ENCODE data around the gene SLC12A2.
A peak's percentile ranks its signal among the peaks of the same experiment; 100 is the strongest.

Gene SLC12A2

GRCh38 chr5:128212191-128212806 lies 128.7 kb downstream of the SLC12A2 start:
- no peak for TF ChIP-seq CTCF (IDR thresholded peaks at IDR 0.05; ENCODE audit: low read depth, low read length)
- DNase-seq (ENCODE audit: low read depth in 2 of 2) = no peak
- H3K4me3 ChIP-seq (replicated peaks in 1 of 2; ENCODE audit: low read depth in 2 of 2, low read length in 2 of 2) = no peak overlapping the region

DNA sequence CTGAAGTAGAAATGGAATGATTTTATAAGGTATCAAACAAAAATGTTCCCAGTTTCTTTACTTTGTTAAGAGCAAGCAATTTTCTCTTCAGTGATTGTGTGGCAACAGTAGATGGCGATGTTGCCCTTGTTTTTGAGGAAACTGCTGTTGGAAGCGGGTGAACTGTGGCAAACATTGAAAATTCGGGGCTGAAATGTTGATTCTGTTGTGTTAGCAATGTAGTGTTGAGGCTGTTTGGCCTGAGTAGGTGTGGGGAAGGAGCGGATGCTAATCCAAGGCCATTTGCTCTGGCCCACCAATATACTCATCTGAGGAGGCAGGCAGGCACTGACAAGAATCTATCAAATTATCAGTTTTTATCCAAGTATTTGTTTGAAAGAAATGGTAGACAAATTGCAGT lies 129.8 kb downstream of the SLC12A2 start:
- peak; percentile 73 for TF ChIP-seq CTCF (IDR thresholded peaks at IDR 0.05; ENCODE audit: low read depth, low read length)
- H3K4me3 ChIP-seq (replicated peaks in 1 of 2; ENCODE audit: low read depth in 2 of 2, low read length in 2 of 2) = no peak overlapping the region

DNA sequence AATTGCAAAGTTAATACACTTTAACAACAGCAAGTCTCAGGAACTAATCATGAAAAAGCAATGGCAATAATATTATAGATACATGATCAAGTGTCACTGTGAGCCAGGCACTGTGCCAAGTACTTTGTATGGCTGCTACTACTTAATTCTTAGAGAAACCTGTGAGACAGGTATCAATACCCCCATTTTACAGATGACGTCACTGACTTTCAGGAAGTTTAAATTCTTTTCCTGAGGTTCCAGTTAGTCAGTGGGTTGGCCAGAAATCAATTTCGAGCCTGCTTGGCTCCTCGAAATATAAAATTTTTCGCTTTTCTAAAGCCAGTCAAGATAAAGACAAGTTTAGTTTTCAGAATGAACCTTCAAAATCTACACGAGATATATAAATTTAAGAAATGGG lies 130.3 kb downstream of the SLC12A2 start:
- no peak for TF ChIP-seq CTCF (IDR thresholded peaks at IDR 0.05; ENCODE audit: low read depth, low read length)
- no peak overlapping the region for H3K4me3 ChIP-seq (replicated peaks in 1 of 2; ENCODE audit: low read depth in 2 of 2, low read length in 2 of 2)
- DNase-seq (ENCODE audit: low read depth in 2 of 2) = no peak

More for the DNA sequence above, 129.8 kb downstream of the SLC12A2 start:
- DNase-seq (ENCODE audit: low read depth in 2 of 2) = peak; percentile 84 to 87

DNA sequence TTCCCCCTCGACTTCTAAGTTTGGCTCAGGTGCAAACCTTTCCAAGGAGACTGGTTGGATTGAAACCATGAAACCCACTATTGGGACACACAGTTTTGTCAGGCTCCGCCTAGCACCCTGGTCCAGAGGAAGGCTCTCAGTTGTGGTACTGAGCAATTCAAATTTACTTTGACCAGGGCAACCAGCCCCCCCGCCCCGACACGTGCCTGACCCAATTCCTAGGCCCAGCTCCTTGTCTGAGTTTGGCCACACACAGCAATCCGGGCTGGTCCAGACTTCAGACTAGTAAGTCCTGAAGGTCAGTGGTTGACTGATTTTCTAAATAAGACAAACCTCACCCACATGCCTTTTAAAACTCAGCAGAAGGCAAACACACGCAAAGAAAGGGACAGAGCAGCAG lies 132.7 kb downstream of the SLC12A2 start:
- H3K4me3 ChIP-seq (replicated peaks in 1 of 2; ENCODE audit: low read depth in 2 of 2, low read length in 2 of 2) = no peak overlapping the region
- DNase-seq (ENCODE audit: low read depth in 2 of 2) = no peak
- TF ChIP-seq CTCF (IDR thresholded peaks at IDR 0.05; ENCODE audit: low read depth, low read length) = no peak

DNA sequence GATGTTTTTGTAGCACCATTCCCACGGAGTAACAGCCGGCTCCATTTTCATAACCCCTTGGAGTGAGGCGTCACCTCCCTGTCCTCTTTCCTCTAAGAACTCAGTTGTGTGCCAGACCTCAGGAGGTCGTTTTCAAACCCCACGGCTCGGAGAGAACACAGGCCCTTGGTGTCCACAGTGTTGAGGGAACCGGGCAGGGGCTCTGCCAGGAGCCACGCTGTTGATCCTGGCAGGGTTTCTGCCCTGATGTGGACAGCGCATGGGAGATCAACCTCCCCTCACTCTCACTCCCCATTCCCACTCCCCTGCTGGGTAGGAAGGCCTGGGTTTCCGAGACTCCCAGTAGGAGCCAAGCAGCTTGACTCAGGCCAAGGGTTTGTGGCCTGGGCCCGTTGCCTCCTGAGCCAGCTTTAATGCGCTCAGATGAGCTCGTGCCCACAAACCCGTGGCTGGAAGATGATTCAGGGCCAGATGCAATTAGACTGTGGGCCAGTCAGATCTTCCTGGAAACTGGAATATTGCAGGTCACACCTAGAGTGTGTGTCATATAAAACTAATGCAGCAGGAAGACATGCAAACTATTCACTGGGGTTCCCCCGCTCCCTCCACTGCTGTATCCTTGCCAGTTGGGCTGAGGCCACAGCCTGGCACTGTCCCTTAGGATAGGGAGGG lies 133.4 kb downstream of the SLC12A2 start:
- no peak for TF ChIP-seq CTCF (IDR thresholded peaks at IDR 0.05; ENCODE audit: low read depth, low read length)
- DNase-seq (ENCODE audit: low read depth in 2 of 2) = peak; percentile 56 to 64
- no peak overlapping the region for H3K4me3 ChIP-seq (replicated peaks in 1 of 2; ENCODE audit: low read depth in 2 of 2, low read length in 2 of 2)

DNA sequence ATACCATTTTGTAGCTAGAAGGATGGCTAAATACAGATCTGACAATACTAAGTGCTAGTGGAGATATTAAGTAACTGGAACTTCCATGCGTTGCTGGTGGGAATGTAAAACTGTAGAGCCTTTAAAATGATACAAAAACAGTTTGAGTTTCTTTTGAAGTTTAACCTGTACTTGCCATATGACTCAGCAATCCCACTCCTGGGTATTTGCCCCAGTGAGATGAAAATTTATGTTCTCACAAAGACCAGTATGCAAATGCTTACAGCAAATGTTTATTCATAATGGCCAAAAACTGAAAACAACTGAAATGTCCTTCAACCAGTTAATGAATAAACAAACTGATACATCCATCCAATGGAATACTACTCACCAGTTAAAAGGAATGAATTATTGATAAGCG lies 137.3 kb downstream of the SLC12A2 start:
- no peak for TF ChIP-seq CTCF (IDR thresholded peaks at IDR 0.05; ENCODE audit: low read depth, low read length)
- no peak for DNase-seq (ENCODE audit: low read depth in 2 of 2)

More for the DNA sequence above, 137.3 kb downstream of the SLC12A2 start:
- no peak overlapping the region for H3K4me3 ChIP-seq (replicated peaks in 1 of 2; ENCODE audit: low read depth in 2 of 2, low read length in 2 of 2)

Data from cardiac fibroblast (primary cell).